ENCODE results near the gene DGKI.

The DGKI gene

GRCh38 chr7:137818036-137818435 lies 28.7 kb downstream of the DGKI start:
- Histone ChIP-seq H2AFZ (ENCODE audit: low read length) (no peak overlapping the region), H3K9ac (ENCODE audit: low read length) (no peak overlapping the region), H3K4me2 (ENCODE audit: low read length) (no peak overlapping the region), H3K4me1 (ENCODE audit: insufficient read depth, low read length, severe bottlenecking) (no peaks in the 10 kb centered on the region), H3F3A (ENCODE audit: insufficient read depth, low read length) (no peaks in the 10 kb centered on the region), H3K36me3 (ENCODE audit: insufficient read depth, low read length) (no peaks in the 10 kb centered on the region), H3K4me3 (ENCODE audit: low read depth, low read length, poor library complexity, severe bottlenecking) (no peak overlapping the region), H3K27me3 (ENCODE audit: insufficient read depth, low read length) (no peaks in the 10 kb centered on the region), H3K9me2 (ENCODE audit: low read depth, low read length) (no peaks in the 10 kb centered on the region), H4K20me1 (ENCODE audit: insufficient read depth, low read length) (no peaks in the 10 kb centered on the region), H3K27ac (ENCODE audit: low read depth, low read length, poor library complexity, severe bottlenecking) (no peak overlapping the region), H3K79me2 (ENCODE audit: insufficient read depth, low read length) (no peaks in the 10 kb centered on the region), H3K9me3 (ENCODE audit: low read length) (no peaks in the 10 kb centered on the region)
- TF ChIP-seq CTCF (IDR thresholded peaks at IDR 0.05; ENCODE audit: low read length) (no peak), EZH2 (IDR thresholded peaks at IDR 0.05; ENCODE audit: borderline replicate concordance, low read length) (no peak)

- Histone ChIP-seq H3K36me3 (ENCODE audit: insufficient read depth, low read length) (no peaks in the 10 kb centered on the region), H2AFZ (ENCODE audit: low read length) (no peak overlapping the region), H3K9ac (ENCODE audit: low read length) (no peak overlapping the region), H3K4me3 (ENCODE audit: low read depth, low read length, poor library complexity, severe bottlenecking) (no peak overlapping the region), H4K20me1 (ENCODE audit: insufficient read depth, low read length) (no peaks in the 10 kb centered on the region), H3F3A (ENCODE audit: insufficient read depth, low read length) (no peaks in the 10 kb centered on the region), H3K79me2 (ENCODE audit: insufficient read depth, low read length) (no peaks in the 10 kb centered on the region), H3K4me2 (ENCODE audit: low read length) (no peak overlapping the region), H3K27me3 (ENCODE audit: insufficient read depth, low read length) (no peaks in the 10 kb centered on the region), H3K4me1 (ENCODE audit: insufficient read depth, low read length, severe bottlenecking) (no peaks in the 10 kb centered on the region), H3K27ac (ENCODE audit: low read depth, low read length, poor library complexity, severe bottlenecking) (no peak overlapping the region), H3K9me2 (ENCODE audit: low read depth, low read length) (no peaks in the 10 kb centered on the region), H3K9me3 (ENCODE audit: low read length) (no peaks in the 10 kb centered on the region)
- no peak for TF ChIP-seq EZH2 (IDR thresholded peaks at IDR 0.05; ENCODE audit: borderline replicate concordance, low read length)
- no peak; the same call in 1 of the 2 replicates for TF ChIP-seq CTCF (IDR thresholded peaks at IDR 0.05; ENCODE audit: low read length)
Measured at GRCh38 chr7:137816696-137817320, 30.0 kb downstream of the DGKI start.

DNA sequence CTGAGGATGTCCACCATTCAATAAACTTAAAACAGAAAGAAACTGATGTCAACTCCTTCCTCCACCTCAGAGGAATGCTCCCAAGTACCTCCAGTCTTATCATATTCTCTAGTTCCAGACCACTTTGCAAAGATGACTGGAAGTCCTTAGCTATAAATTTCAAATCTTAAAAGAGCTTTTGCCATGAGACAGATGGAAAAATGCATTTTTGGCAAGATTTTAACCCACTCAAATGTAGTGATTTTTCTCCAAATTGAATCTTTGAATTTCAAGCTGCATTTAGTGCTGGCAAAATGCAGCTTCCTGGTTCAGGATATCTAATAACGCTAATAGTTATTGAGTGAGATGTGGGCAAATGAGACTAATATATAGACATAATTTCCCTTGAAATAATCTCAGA lies 33.2 kb downstream of the DGKI start:
- Histone ChIP-seq H4K20me1 (ENCODE audit: insufficient read depth, low read length) (no peaks in the 10 kb centered on the region), H3K79me2 (ENCODE audit: insufficient read depth, low read length) (no peaks in the 10 kb centered on the region), H3K4me3 (ENCODE audit: low read depth, low read length, poor library complexity, severe bottlenecking) (no peak overlapping the region), H3K4me1 (ENCODE audit: insufficient read depth, low read length, severe bottlenecking) (no peaks in the 10 kb centered on the region), H3K9me2 (ENCODE audit: low read depth, low read length) (no peaks in the 10 kb centered on the region), H3K9ac (ENCODE audit: low read length) (no peak overlapping the region), H3K27ac (ENCODE audit: low read depth, low read length, poor library complexity, severe bottlenecking) (no peak overlapping the region), H2AFZ (ENCODE audit: low read length) (no peak overlapping the region), H3F3A (ENCODE audit: insufficient read depth, low read length) (no peaks in the 10 kb centered on the region), H3K27me3 (ENCODE audit: insufficient read depth, low read length) (no peaks in the 10 kb centered on the region), H3K36me3 (ENCODE audit: insufficient read depth, low read length) (no peaks in the 10 kb centered on the region), H3K9me3 (ENCODE audit: low read length) (no peaks in the 10 kb centered on the region), H3K4me2 (ENCODE audit: low read length) (no peak overlapping the region)
- no peak for TF ChIP-seq CTCF (IDR thresholded peaks at IDR 0.05; ENCODE audit: low read length)
- no peak for TF ChIP-seq EZH2 (IDR thresholded peaks at IDR 0.05; ENCODE audit: borderline replicate concordance, low read length)
